ENCODE measurements around the gene TRANK1.

TRANK1 gene

DNA sequence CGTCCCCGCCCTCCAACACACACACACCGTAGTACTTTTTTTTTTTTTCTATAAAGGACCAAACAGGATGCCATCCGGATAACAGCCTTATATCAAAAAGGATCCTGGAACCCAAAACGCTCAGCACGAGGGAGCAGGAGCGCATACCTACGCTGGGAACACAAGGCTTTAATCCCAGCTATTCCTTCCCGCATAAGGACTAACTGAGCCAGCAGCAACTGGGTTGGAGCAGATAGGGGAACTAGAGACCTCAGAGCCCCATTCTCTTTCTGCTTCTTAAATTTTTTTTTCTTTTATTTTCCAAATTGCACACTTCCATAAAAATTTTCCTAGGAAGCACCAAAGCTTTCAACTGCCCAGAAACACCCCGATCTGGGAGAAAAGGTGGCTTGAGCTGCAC lies 1.3 kb downstream of the TRANK1 start:
- Histone ChIP-seq H3K4me2 (ENCODE audit: low read length) (peak overlapping the region; percentile 95), H3K9me2 (replicated peaks; ENCODE audit: control insufficient read depth, low read length) (no peaks in the 10 kb centered on the region), H3F3A (ENCODE audit: control insufficient read depth, insufficient read depth) (no peaks in the 10 kb centered on the region), H3K36me3 (ENCODE audit: control insufficient read depth, low read length) (peaks cover 3% of the 10 kb centered on the region), H3K4me3 (ENCODE audit: low read length) (peak overlapping the region; percentile 96), H3K9me3 (ENCODE audit: control insufficient read depth, insufficient read depth, low read length) (peaks cover 8% of the 10 kb centered on the region), H4K20me1 (ENCODE audit: control insufficient read depth, insufficient read depth, low read depth, low read length) (no peaks in the 10 kb centered on the region), H3K79me2 (ENCODE audit: control insufficient read depth, low read length) (peaks cover 41% of the 10 kb centered on the region), H3K27ac (ENCODE audit: low read depth, low read length) (peak overlapping the region; percentile 54), H3K4me1 (ENCODE audit: control insufficient read depth, low read length) (peaks cover 19% of the 10 kb centered on the region), H3K27me3 (ENCODE audit: control insufficient read depth, low read length) (no peaks in the 10 kb centered on the region)
- no peak for TF ChIP-seq EZH2phosphoT487 (IDR thresholded peaks at IDR 0.05; ENCODE audit: borderline replicate concordance, low read length)
- TF ChIP-seq, protein P1, sequence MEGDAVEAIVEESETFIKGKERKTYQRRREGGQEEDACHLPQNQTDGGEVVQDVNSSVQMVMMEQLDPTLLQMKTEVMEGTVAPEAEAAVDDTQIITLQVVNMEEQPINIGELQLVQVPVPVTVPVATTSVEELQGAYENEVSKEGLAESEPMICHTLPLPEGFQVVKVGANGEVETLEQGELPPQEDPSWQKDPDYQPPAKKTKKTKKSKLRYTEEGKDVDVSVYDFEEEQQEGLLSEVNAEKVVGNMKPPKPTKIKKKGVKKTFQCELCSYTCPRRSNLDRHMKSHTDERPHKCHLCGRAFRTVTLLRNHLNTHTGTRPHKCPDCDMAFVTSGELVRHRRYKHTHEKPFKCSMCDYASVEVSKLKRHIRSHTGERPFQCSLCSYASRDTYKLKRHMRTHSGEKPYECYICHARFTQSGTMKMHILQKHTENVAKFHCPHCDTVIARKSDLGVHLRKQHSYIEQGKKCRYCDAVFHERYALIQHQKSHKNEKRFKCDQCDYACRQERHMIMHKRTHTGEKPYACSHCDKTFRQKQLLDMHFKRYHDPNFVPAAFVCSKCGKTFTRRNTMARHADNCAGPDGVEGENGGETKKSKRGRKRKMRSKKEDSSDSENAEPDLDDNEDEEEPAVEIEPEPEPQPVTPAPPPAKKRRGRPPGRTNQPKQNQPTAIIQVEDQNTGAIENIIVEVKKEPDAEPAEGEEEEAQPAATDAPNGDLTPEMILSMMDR (IDR thresholded peaks at IDR 0.05; ENCODE audit: low read depth, low read length, poor library complexity, severe bottlenecking) = no peak

DNA sequence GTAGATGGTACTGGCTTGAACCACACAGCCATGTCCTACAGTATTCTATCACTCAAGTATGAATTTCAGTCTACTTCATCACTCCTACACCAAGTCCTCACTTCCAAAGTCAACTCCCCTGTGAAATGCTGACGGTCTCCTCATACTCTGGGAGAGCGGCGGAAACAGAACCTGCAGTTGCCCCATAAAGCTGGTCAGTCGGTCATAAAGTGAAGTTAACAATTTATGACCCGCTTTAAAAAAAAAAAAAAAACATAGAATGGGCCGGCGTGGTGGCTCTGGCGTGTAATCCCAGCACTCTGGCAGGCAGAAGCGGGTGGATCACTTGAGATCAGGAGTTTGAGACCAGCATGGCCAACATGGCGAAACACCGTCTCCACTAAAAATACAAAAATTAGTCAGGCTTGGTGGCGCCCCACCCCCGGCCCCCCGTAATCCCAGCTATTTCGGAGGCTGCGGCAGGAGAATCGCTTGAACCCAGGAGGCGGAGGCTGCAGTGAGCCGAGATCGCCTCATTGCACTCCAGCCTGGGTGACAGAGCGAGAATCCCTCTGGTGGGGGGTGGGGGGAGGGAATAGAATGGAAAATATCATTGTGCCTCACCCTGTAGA lies 2.1 kb downstream of the TRANK1 start:
- peaks cover 41% of the 10 kb centered on the region for H3K79me2 ChIP-seq (ENCODE audit: control insufficient read depth, low read length)

DNA sequence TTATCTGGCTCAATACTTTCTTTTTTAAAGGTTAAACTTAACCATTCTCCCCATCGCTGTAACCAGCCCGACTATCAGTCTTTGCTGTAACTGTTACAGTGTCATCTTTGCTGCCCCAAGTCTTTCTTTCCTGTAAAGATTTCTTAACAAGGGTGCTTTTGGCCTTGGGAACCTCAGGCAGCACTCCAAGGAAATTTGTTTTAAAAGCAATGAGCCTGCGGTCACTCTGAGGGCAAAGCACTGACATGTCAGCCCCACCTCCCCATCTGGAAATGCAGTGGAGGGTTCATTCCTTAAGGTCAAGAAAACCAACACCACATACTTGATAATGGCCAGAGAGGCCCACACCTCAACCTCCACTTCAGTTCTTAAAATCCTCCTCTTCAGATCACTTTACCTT lies 3.2 kb downstream of the TRANK1 start:
- peaks cover 3% of the 10 kb centered on the region for H3K36me3 ChIP-seq (ENCODE audit: control insufficient read depth, low read length)
- no peaks in the 10 kb centered on the region for H3K9me2 ChIP-seq (replicated peaks; ENCODE audit: control insufficient read depth, low read length)
- peaks cover 19% of the 10 kb centered on the region for H3K4me1 ChIP-seq (ENCODE audit: control insufficient read depth, low read length)
- TF ChIP-seq EZH2phosphoT487 (IDR thresholded peaks at IDR 0.05; ENCODE audit: borderline replicate concordance, low read length) = no peak
- TF ChIP-seq, protein P1 (IDR thresholded peaks at IDR 0.05; ENCODE audit: low read depth, low read length, poor library complexity, severe bottlenecking) = no peak
- H3K9me3 ChIP-seq (ENCODE audit: control insufficient read depth, insufficient read depth, low read length) = no peaks in the 10 kb centered on the region; the same call in 1 of the 2 replicates
- H3K4me3 ChIP-seq (ENCODE audit: low read length) = no peak overlapping the region
- no peaks in the 10 kb centered on the region for H4K20me1 ChIP-seq (ENCODE audit: control insufficient read depth, insufficient read depth, low read depth, low read length)
- H3K27me3 ChIP-seq (ENCODE audit: control insufficient read depth, low read length) = no peaks in the 10 kb centered on the region
- H3K27ac ChIP-seq (ENCODE audit: low read depth, low read length) = no peak overlapping the region
- H3F3A ChIP-seq (ENCODE audit: control insufficient read depth, insufficient read depth) = no peaks in the 10 kb centered on the region
- no peak overlapping the region for H3K4me2 ChIP-seq (ENCODE audit: low read length)
- H3K79me2 ChIP-seq (ENCODE audit: control insufficient read depth, low read length) = peaks cover 41% of the 10 kb centered on the region

More for the DNA sequence above, 2.1 kb downstream of the TRANK1 start:
- Histone ChIP-seq H3K27me3 (ENCODE audit: control insufficient read depth, low read length) (no peaks in the 10 kb centered on the region), H3K9me2 (replicated peaks; ENCODE audit: control insufficient read depth, low read length) (no peaks in the 10 kb centered on the region), H3K4me1 (ENCODE audit: control insufficient read depth, low read length) (peaks cover 19% of the 10 kb centered on the region), H3K27ac (ENCODE audit: low read depth, low read length) (no peak overlapping the region), H4K20me1 (ENCODE audit: control insufficient read depth, insufficient read depth, low read depth, low read length) (no peaks in the 10 kb centered on the region), H3K4me2 (ENCODE audit: low read length) (no peak overlapping the region), H3K9me3 (ENCODE audit: control insufficient read depth, insufficient read depth, low read length) (peaks cover 1% of the 10 kb centered on the region; the same call in 1 of the 2 replicates), H3F3A (ENCODE audit: control insufficient read depth, insufficient read depth) (no peaks in the 10 kb centered on the region), H3K4me3 (ENCODE audit: low read length) (no peak overlapping the region), H3K36me3 (ENCODE audit: control insufficient read depth, low read length) (peaks cover 3% of the 10 kb centered on the region)
- TF ChIP-seq, protein P1 (IDR thresholded peaks at IDR 0.05; ENCODE audit: low read depth, low read length, poor library complexity, severe bottlenecking) = no peak
- no peak for TF ChIP-seq EZH2phosphoT487 (IDR thresholded peaks at IDR 0.05; ENCODE audit: borderline replicate concordance, low read length)
